Gastroesophageal sphincter (tissue), 4 donors: Measurements from ENCODE around the gene PLEKHG5. TPM values are rescaled to one million over a fixed set of nuclear protein-coding genes. Genes with fewer than 3 reads are reported as not detected.

Source experiments
- ATAC-seq: fragments of 150-250 bp; one replicate; pipeline ENCODE4 v1.9.1; 2016; ENCODE audit warnings: mild to moderate bottlenecking, moderate library complexity
- H3K27ac ChIP-seq, 4 donors: fragments of 200-600 bp; sonication (generic) in 3 of 4; 1 replicate in 3 of 4; 2 replicates in 1 of 4; pipeline ENCODE4 v1.5.1; 2016 to 2019
- H3K27me3 ChIP-seq: fragments of 200-600 bp; sonication (generic); one replicate; pipeline ENCODE4 v1.5.1; 2019
- H3K36me3 ChIP-seq, 2 donors: fragments of 200-600 bp; sonication (generic); one replicate each; pipeline ENCODE4 v1.5.1; 2019; ENCODE audit warnings: control low read depth in 1 of 2
- H3K4me1 ChIP-seq, 3 donors: fragments of 200-600 bp; sonication (generic); 1 replicate in 2 of 3; 2 replicates in 1 of 3; pipeline ENCODE4 v1.5.1; 2016 to 2019; ENCODE audit warnings: control low read depth in 2 of 3
- H3K4me3 ChIP-seq, 2 donors: fragments of 200-600 bp; sonication (generic); one replicate each; pipeline ENCODE4 v1.5.1; 2019; ENCODE audit warnings: mild to moderate bottlenecking in 1 of 2, moderate library complexity in 1 of 2
- H3K9me3 ChIP-seq, 3 donors: fragments of 200-600 bp; sonication (generic); one replicate each; pipeline ENCODE4 v1.5.1; 2017 to 2019; ENCODE audit warnings: control low read depth in 2 of 3
- EP300 ChIP-seq: sonication (generic); formaldehyde crosslinking; IDR thresholded peaks from one replicate; pipeline ENCODE4 v1.6.1; 2017; ENCODE audit warnings: antibody characterized with exemption, mild to moderate bottlenecking
- POLR2A ChIP-seq, 2 donors: fragments of 450-650 bp; IDR thresholded peaks; one replicate each; pipeline ENCODE4 v1.6.1; 2017; ENCODE audit warnings: antibody characterized with exemption in 2 of 2, mild to moderate bottlenecking in 2 of 2, moderate library complexity in 1 of 2
- POLR2AphosphoS5 ChIP-seq: sonication (generic); formaldehyde crosslinking; IDR thresholded peaks from one replicate; pipeline ENCODE4 v1.6.1; 2017; ENCODE audit warnings: antibody characterized with exemption
- WGBS, 2 donors: methylation state at CpG; one replicate each; pipeline ENCODE4 v1.1.5; 2018; ENCODE audit warnings: low coverage in 1 of 2; 5-methylcytosine and 5-hydroxymethylcytosine counted together
- total RNA-seq, 4 donors: library from RNA; depleted of rRNA; stranded (reverse); fragments of >200 nt; gene quantifications; one replicate each; pipeline ENCODE4 v1.1.0, GENCODE V29; 2016
- TF ChIP-seq, protein P1 (sequence below), 4 experiments: fragments of 200-600 bp in 2 of 4; fragments of 450-650 bp in 2 of 4; sonication (generic) in 1 of 4; IDR thresholded peaks; one replicate each; pipeline ENCODE4 v1.5.1; 2017 to 2019; ENCODE audit warnings: antibody characterized with exemption in 4 of 4, mild to moderate bottlenecking in 2 of 4, moderate library complexity in 2 of 4

Gene PLEKHG5, protein sequence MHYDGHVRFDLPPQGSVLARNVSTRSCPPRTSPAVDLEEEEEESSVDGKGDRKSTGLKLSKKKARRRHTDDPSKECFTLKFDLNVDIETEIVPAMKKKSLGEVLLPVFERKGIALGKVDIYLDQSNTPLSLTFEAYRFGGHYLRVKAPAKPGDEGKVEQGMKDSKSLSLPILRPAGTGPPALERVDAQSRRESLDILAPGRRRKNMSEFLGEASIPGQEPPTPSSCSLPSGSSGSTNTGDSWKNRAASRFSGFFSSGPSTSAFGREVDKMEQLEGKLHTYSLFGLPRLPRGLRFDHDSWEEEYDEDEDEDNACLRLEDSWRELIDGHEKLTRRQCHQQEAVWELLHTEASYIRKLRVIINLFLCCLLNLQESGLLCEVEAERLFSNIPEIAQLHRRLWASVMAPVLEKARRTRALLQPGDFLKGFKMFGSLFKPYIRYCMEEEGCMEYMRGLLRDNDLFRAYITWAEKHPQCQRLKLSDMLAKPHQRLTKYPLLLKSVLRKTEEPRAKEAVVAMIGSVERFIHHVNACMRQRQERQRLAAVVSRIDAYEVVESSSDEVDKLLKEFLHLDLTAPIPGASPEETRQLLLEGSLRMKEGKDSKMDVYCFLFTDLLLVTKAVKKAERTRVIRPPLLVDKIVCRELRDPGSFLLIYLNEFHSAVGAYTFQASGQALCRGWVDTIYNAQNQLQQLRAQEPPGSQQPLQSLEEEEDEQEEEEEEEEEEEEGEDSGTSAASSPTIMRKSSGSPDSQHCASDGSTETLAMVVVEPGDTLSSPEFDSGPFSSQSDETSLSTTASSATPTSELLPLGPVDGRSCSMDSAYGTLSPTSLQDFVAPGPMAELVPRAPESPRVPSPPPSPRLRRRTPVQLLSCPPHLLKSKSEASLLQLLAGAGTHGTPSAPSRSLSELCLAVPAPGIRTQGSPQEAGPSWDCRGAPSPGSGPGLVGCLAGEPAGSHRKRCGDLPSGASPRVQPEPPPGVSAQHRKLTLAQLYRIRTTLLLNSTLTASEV
- 10 to 100 TPM in 3 of 4 donors, 1 to 10 TPM in 1; 8.6 to 14.0 (median 11.4) TPM for total RNA-seq

DNA sequence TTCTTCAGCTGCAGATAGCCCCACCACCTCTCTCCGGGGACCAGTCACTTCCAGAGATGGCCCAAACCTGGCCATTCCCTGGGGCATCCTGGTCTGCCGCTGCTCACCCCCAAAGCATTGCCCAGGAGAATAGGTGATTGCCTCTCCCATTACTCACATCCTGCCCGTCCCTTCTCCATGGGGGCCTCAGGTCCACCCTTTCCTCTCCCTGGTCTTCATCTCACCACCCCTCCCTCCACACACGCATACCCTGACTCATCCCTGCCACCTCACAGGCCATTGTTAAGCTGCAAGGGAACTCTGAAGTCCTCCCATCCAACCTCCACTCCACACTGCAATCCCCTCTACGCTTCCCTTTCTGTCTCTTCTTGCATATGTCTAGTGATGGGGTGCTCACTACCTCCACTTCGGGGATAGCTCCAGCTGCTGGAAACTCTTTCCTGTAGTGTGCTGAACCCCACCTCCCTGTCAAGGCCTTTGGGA lies at the start of gene PLEKHG5:
Gene PLEKHG5 (minus strand): TSS at position 188 of the 483 bp plus-strand sequence. CDS start 14,096 bp downstream, outside the sequence.
- WGBS, 2 donors, result 37 to 100% methylated on average over 1 to 3 of the region's 6 CpGs
- TF ChIP-seq POLR2AphosphoS5 (no peak), EP300 (no peak), POLR2A (IDR thresholded peaks at IDR 0.05) (no peak)
- TF ChIP-seq, protein P1, sequence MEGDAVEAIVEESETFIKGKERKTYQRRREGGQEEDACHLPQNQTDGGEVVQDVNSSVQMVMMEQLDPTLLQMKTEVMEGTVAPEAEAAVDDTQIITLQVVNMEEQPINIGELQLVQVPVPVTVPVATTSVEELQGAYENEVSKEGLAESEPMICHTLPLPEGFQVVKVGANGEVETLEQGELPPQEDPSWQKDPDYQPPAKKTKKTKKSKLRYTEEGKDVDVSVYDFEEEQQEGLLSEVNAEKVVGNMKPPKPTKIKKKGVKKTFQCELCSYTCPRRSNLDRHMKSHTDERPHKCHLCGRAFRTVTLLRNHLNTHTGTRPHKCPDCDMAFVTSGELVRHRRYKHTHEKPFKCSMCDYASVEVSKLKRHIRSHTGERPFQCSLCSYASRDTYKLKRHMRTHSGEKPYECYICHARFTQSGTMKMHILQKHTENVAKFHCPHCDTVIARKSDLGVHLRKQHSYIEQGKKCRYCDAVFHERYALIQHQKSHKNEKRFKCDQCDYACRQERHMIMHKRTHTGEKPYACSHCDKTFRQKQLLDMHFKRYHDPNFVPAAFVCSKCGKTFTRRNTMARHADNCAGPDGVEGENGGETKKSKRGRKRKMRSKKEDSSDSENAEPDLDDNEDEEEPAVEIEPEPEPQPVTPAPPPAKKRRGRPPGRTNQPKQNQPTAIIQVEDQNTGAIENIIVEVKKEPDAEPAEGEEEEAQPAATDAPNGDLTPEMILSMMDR (IDR thresholded peaks at IDR 0.05), result no peak
- Histone ChIP-seq H3K4me3 (peak within 1 kb of the TSS; percentile 39 to 70), H3K27me3 (peaks cover 12% of the 10 kb centered on the region), H3K36me3 (no peaks in the 10 kb centered on the region), H3K27ac (peak within 1 kb of the TSS in 3 of 4 donors; percentile 77 to 83 (median 82)), H3K4me1 (peaks cover 0 to 48% (median 17%) of the 10 kb centered on the region in 3 donors), H3K9me3 (no peaks in the 10 kb centered on the region)
- no peak for ATAC-seq

DNA sequence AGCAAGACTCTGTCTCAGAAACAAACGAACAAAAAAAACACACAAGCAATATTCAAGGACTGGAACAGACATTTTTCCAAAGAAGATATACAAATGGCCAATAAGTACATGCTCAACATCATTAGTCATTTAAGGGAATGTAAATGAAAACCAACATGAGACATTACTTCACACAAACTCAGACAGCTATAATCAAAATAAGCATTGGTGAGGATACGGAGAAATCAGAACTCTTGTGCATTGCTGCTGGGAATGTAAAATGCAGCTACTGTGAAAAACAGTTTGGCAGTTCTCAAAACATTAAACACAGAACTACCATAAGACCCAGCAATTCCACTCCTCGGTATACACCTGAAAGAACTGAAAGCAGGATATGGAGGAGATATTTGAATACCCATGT lies 47.5 kb upstream of the PLEKHG5 start:
- Histone ChIP-seq H3K4me3 (no peak overlapping the region), H3K27me3 (no peaks in the 10 kb centered on the region), H3K36me3 (peaks cover 0 to 78% of the 10 kb centered on the region in 2 donors), H3K9me3 (no peaks in the 10 kb centered on the region), H3K27ac (no peak overlapping the region), H3K4me1 (no peaks in the 10 kb centered on the region)
- no peak for TF ChIP-seq POLR2A (IDR thresholded peaks at IDR 0.05)
- TF ChIP-seq, protein P1 (IDR thresholded peaks at IDR 0.05), result no peak
- TF ChIP-seq EP300, result no peak
- TF ChIP-seq POLR2AphosphoS5, result no peak
- WGBS, 2 donors, result 45 to 50% methylated on average over 2 to 3 of the region's 3 CpGs
- no peak for ATAC-seq

DNA sequence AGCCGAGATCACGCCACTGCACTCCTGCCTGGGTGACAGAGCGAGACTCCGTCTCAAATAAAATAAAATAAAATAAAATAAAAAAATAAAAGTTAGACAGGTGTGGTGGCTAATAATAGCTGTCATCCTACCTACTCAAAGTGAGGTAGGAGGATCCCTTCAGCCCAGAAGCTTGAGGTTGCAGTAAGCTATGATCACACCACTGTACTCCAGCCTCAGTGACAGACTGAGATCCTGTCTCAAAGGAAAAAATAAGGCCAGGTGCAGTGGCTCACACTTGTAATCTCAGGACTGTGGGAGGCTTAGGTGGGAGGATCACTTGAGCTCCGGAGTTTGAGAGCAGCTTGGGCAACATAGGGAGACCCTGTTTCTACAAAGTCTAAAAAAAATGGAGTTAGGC lies 44.8 kb upstream of the PLEKHG5 start:
- Histone ChIP-seq H3K4me1 (no peaks in the 10 kb centered on the region), H3K36me3 (peaks cover 9 to 78% of the 10 kb centered on the region in 2 donors), H3K27ac (no peak overlapping the region), H3K4me3 (no peak overlapping the region), H3K27me3 (no peaks in the 10 kb centered on the region), H3K9me3 (no peaks in the 10 kb centered on the region)
- ATAC-seq, result no peak
- 95 to 100% methylated on average over 2 to 3 of the region's 5 CpGs for WGBS, 2 donors
- no peak for TF ChIP-seq EP300
- TF ChIP-seq, protein P1 (IDR thresholded peaks at IDR 0.05), result no peak
- no peak for TF ChIP-seq POLR2A (IDR thresholded peaks at IDR 0.05)
- no peak for TF ChIP-seq POLR2AphosphoS5

DNA sequence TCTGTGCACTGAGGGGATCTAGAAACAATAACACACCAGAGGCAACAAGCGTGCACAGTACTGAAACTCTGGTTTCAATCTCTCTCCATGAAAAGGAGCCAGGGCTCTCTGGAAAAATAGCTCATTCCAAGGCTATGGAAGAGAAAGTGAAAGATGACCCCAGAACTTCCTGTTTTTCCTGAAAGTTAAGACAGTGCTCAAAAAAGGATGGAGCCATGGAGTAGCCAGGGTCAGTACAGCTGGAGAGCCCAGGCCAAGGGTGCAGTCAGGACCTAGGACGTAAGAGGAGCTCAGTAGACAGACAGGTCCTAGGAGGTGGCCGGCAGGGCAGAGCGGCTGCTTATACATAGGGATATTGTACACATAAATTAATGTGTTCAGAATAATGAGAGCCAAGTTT lies 43.7 kb upstream of the PLEKHG5 start:
- no peak overlapping the region for H3K27ac ChIP-seq
- TF ChIP-seq POLR2AphosphoS5 (no peak), POLR2A (IDR thresholded peaks at IDR 0.05) (no peak), EP300 (no peak)
- TF ChIP-seq, protein P1 (IDR thresholded peaks at IDR 0.05), result no peak
- H3K36me3 ChIP-seq, result peaks cover 9 to 78% of the 10 kb centered on the region in 2 donors
- H3K27me3 ChIP-seq, result no peaks in the 10 kb centered on the region
- no peaks in the 10 kb centered on the region for H3K9me3 ChIP-seq
- no peaks in the 10 kb centered on the region for H3K4me1 ChIP-seq
- WGBS, 2 donors, result 58 to 80% methylated on average over 1 to 4 of the region's 4 CpGs
- ATAC-seq, result no peak
- no peak overlapping the region for H3K4me3 ChIP-seq
